HPDE6-E6E7 (cell line): ENCODE measurements around the gene CYP26B1.

Source experiments
- DNase-seq: peaks from one replicate; pipeline ENCODE4 v3.0.0; 2011; ENCODE audit warnings: missing footprints; ENCODE audit errors: extremely low spot score

The CYP26B1 gene

DNA sequence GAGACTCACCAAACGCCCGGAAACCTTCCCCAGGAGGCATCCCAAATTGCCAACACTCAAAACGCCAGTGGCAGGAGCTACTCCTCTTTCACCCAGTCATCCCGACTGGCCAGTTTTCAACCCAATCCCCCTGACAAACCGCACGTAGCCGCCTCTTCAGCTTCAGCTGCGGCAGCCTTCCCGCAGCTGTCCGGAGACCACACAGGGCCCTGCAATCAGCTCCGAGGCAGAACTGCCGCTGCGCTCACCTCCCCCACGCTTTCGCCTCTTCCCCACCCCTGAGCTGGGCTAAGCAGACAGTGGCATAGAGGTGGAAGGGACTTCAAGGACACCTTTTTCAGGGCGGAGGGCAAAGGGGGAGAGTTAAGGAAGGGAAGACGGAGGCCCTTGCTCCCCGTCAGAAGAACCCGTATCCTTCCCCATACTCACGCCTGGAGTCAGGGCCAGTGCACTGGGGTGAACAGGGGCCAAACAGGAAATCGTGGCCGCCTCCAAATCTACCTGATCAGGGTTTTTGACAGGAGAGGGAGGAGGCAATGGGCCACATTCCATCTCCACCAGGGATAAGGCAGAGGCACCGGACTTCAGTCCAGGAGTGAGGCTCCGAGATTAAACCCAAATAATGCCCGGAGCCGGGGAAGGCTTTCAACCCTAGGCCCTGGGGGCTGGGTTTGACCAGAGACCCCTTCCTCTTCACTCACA, 16.9 kb downstream of the CYP26B1 start:
- DNase-seq: no peak

DNA sequence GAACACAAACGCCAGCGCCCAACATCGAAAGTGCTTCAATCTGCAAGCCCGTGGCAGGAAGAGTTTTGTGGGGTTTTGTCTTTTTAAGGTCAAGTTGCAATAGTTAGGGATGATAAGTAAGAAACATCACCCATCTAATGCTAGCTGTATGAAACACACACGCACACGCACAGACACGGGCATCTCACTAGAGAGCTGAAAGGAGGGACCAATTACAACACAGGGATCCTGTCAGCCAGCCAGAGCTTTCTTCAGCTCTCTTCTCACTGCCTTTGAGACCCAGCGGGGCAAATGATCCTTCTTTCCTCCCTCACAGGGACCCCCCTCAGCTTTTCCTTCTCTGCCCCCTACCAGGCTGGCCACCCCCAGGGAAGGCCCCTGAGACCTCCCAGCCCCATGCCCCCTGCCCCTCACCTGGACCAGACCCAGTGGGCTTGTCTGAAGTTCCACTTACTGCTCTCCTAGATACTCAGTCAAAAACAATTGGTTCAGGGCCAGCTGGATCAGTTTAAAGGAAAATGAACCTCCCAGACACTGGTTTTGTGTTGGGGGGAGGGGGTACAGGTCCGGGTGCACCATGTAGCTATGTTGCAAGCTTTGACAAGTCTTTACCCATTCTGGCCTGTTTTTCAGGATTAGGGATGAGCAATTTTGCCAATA, 17.9 kb downstream of the CYP26B1 start:
- DNase-seq: no peak

GRCh38 chr2:72128843-72129227, 18.8 kb downstream of the CYP26B1 start:
- no peak for DNase-seq

- no peak for DNase-seq
Observed at GRCh38 chr2:72128059-72128842, 19.4 kb downstream of the CYP26B1 start.

- DNase-seq: no peak
Observed at GRCh38 chr2:72127401-72128058, 20.1 kb downstream of the CYP26B1 start.

- no peak for DNase-seq
Observed at GRCh38 chr2:72126186-72127100, 21.2 kb downstream of the CYP26B1 start.

- DNase-seq: no peak
Observed at GRCh38 chr2:72124376-72124775, 23.3 kb downstream of the CYP26B1 start.

GRCh38 chr2:72121153-72121552, 26.5 kb downstream of the CYP26B1 start:
- DNase-seq: no peak

DNA sequence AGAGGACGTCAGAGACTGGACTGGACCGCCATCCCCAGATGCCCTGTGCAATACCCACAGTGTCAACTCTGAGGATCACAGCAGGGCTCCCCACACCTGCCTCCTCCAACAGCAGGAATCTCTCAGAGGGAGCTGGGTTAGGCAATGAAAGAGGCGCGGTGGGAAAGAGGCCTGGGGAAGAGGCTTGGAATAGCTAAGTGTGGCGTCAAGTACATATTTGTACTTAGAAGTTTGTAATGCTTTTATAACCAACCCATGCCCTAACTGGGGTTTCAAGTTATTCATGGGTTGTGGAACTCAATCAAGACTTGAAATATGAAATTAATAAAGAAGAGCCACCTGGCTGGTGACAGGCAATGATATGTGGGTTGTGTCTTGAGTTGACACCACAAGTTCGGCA, 28.7 kb downstream of the CYP26B1 start:
- no peak for DNase-seq

- DNase-seq: no peak
Observed at GRCh38 chr2:72118386-72118785, 29.3 kb downstream of the CYP26B1 start.

DNA sequence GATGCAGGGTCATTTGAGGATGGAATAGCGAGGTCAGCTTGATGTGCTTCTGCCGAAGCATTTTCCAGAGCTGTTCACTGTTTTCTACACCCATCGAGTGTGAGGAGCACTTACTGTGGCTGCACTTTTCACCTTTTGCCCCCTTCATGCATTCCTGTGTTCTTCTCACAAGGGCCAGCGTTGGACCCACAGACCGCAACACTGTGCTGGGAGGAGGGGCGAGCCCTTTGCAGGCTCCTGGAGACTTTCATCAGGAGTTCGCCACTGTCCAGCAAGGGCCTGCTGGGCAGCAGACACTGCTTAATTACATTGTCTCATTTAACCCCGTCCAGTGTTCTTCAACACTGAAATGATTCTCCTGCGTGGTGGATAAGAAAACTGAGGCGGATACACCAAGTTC, 29.9 kb downstream of the CYP26B1 start:
- DNase-seq: no peak

- no peak for DNase-seq
Observed at GRCh38 chr2:72117029-72117428, 30.6 kb downstream of the CYP26B1 start.

DNA sequence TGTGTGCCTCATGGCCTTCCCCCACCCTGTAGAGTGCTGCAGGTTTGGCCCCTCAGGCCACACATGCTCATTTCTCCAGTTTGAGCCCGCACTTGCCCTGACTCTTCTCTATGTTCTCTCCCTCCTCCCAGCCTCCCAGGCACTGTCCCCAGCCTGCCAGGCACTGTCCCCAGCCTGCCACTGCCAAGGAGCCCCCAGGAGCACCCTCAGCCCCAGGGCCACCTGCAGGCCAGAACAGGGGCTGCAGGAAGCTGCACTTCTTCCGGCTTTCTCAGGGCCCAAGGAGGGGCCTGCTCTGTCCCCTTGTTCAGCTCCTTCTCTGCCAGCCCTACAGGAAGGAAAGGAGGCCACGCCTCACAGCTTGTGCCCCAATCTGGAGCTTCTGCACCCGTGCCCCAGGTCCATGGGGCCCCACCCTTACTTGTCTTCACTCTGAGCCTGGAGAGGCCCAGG, 31.6 kb downstream of the CYP26B1 start:
- DNase-seq: no peak

DNA sequence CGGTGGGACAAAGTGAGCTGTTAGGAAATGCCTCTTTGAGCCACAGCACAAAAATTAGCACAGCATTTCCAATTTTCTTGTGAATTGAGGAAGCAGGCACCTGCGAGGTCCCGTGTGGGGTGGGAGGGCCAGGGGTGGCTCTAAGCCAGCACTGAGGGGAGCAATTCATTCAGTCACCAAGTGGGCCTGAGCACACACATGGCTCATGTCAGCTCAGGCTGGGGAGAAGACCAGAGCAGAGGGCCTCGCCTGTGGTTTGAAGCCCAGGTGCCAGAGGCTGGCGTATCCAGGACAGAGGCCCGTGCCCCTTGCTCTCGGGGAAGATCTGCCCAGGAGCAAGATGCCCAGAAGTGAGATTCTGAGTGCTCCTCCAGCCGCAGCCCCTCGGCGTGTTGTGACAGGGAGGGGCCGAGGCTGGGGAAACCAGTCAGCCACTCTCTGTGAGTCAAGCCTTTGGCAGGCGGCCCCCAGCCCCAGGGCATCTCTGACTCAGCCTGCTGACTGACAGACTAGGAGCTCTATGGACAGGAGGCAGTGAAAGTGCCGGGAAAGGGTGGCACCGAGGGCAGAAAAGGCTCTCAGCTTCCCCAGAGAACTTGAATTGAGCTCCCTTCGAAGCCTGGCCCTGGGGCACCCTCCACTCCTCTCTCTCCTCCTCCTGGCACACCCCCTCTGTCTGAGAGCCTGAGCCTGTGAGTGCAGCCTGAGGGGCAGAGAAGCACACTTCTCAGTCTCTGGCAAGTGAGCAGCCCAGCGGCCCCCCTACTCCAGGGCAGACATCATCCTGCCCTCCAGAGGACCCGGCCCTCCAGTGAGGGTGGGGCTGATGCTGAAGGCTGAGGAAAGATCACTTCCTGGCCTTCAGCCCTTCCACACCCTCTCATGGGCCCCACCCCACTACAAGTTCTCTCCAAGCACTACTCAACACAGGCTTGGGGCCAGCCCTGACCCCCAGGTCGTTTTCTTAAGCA, 32.3 kb downstream of the CYP26B1 start:
- DNase-seq: peak; percentile 98

DNA sequence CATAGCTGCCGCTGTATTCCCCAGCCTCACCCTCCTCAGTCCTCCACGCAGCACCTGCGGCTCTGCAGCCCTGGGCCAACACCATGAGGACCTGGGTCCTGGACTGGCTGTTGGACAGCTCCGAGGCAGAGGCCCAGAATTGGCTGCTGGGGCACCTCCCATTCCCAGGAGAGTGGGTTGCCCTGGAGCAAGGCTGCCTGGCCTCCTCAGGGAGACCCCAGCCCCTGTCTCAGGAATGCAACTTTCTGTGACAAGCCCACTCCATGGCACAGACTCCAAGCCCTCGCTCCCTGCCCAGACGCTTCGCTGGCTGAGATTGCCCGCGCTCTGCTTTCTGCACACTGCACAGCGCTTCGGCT, 33.0 kb downstream of the CYP26B1 start:
- no peak for DNase-seq

DNA sequence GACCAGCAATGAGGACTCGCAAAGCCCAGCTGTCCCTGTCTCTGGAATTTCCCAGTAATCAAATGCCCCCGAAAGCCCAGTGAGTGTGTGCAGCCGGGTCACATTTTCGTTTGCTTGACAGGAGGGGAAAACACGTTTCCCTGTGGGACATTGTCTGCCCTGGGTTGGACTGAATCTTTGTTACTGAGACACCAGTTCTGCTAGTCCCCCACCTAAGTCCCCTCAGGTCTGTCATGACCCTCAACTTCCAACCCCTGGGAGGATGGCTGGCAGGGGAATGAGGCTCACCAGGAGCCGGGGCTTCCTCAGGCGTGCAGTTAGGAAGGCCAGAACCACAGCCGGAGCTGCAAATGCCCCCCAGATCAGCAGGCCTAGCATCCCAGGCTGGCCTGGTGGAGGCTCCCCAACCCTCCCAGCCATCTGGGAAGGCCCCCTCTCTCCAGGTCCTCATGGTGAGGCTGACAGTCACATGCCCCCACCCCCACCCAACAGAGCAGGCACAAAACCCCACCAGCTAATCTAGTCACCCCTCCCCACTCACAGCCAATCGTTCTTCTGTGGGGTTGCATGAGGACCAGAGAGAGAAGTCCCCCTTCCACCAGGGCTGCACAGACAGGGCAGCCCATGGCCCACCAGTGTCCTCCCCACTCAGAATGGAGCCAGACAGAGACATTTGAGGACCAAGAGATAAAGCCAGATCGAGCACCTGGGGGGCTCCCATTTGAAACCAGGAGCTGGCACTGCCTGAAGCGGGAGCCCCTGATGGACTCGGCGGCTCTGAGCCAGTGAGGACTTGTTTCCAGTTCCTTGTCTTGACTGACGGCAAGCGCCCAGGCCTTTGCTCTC, 33.6 kb downstream of the CYP26B1 start:
- no peak for DNase-seq

DNA sequence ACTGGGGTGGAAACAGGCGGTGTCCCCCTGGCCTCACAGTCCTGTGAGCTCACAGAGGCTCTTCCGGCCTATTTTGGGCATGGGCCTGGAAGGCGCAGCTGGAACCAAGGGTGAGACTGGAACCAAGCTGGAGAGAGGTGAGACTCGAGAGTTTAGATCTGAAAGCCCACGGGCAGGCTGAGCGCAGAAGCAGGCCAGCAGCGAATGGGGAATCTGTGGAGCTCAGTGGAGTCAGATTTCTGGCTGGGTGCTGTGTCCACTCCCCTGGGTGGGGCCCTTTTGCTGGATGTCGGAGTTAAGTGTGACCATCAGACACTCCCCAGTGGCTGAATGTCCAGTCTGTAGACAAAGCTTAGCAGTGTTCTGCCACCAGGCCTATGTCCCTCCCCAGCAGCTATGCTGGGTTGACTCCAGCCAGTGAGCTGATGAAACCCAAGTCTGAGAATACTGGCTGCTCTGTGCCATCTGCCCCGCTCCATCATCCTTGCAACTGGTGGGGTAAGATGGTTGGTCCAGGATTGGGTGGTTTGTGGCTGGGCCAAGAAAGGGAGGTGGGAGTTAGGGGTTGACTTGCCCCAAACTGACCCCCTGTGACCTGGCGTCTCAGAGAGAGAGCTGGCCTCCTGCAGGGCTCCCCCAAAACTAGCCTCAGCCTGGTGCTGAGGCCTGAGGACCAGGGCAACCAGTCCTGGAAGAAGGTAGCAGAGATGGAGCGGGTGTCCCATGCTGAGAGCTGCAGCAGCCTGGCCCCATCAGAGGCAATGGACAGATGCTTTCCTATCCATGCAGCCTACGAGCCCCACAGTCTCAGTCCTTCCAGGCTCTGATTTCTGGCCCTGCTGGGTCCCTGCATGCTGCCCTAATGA, 34.4 kb downstream of the CYP26B1 start:
- no peak for DNase-seq

- DNase-seq: no peak
Observed at GRCh38 chr2:72112401-72112800, 35.3 kb downstream of the CYP26B1 start.
